HG03280 (cell line): Measurements from ENCODE around the gene TNNC1.

ENCODE experiments used
- ATAC-seq: cut with Tn5 transposase; IDR thresholded peaks from one replicate; pipeline ENCODE4 v1.9.1; 2021; ENCODE audit warnings: mild to moderate bottlenecking, moderate library complexity; ENCODE audit not compliant: unreplicated experiment

TNNC1 gene

DNA sequence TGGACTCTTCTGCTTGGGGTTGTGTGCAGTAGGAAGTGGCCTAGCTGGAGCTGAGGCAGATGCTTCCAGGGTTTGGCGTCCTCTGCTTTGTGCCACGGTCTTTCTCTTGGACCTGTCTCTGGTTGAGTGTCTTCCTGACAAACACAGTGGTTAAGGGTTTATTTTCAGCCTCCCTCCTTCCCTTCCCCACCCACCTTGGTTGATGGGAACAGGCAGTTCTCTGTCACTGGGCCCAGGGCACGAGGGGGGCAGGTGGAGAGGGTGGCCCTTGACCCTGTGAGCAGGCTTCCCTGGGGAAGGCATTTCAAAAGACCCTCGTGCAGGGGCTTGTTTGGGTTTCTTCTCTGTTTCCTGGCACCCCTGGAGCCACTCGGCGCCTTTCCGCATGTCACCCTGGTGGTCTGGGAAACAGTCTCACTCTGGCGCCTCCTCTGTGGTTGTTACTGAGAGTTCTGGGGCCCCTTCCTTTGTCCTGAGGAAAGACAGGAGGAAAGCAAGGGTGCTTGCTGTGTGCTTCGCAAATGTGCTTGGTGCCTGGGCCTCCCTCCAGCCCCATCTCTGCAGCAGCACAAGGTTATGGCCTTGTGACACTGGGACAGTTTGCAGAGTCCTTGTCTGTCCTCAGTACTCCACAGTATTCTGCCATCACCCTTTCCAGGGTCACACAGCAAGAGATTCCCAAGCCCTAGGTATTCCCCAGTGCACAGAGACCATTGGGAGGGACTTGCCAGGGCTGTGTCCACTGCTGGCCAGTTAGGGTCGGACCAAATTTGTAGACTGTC lies 31.0 kb upstream of the TNNC1 start:
- ATAC-seq = no peak

DNA sequence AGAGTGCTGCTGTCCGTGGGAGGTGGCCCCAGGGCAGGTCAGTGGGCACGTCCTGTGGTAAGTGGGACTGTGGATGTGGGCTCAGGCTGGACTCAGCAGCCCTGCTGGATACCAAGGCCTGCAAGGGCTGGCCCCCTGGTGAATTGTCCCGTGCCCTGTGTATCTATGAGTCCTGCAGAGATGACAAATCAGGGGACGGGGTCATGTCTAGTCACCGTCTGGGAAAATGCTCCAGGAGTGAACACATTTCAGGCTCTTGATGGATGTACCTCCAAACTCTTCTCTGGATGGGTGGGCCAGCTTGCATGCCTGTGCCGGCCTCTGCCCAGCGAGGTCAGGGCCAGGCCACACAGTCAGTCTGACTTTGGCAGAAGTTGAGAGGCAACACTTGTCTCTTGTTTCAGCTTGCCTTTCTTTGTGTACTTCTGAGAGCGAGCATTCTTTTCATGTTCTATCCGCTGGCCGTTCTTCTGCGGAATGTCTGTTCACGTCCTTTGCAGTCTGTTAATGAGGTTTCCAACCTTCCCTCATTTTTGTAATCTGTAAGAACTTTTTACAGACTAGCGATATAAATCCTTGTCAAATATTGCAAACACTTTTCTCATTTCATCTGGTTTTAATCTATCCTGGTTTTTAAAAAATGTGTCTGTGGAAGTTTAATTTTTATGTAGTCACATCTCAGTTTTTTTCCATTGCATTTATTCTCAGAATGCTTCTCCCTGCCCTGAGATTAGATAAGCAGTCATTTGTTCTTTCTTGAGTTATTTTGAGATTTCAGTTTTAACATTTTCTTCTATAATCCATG lies 29.9 kb upstream of the TNNC1 start:
- no peak for ATAC-seq

DNA sequence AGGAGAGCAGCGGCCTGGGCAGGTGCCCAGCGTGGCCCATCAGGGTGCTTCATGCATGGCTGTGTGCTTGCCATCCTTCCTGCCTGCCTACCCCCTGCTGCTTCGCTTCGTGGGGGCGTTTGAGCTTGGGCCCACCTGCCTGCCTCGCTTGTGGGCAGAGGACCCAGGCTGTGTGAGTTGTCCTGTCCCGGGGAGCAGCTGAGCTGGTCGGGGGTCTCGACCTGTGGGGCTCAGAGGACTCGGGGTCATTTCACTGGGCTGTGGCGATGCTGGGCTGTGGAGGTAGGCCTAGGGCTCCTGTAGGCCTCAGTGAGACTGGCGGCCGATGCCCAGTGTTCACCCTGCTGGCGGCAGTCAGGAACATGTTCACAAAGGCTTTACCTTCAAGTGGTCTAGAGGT lies 29.2 kb upstream of the TNNC1 start:
- ATAC-seq = no peak

DNA sequence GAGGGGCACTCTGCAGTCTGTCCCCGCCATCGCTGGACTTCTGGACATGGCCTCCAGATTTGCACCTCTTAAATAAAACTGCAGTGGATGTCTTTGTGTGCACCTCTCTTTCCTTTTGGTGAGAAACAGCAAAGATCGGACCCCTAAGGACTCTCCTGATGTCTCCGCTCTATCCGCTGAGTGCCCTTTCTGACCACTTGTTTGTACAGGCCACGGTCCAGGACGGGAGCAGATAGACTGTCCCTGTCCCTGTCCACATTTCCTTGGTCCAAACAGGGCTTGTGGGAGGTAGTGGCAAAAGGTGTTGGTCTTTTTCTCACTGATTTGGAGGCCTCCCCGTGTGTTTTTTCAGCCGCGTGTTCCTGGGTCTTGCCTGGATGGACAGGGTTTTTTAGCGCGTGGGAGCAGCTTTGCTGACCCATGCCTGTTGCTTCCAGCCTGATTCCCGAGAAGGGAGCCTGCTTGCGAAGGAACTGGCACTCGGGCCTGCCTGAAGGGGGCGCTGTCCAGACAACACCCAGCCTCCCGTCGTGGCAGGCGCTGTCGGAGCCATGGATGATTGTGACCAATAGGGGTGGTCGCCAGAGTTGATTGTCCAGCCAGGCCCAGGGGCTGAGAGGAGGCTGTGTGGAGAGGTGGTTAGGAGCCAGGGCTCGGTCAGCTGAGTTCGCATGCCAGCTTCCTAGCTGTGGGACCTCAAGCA lies 28.1 kb upstream of the TNNC1 start:
- ATAC-seq = no peak

DNA sequence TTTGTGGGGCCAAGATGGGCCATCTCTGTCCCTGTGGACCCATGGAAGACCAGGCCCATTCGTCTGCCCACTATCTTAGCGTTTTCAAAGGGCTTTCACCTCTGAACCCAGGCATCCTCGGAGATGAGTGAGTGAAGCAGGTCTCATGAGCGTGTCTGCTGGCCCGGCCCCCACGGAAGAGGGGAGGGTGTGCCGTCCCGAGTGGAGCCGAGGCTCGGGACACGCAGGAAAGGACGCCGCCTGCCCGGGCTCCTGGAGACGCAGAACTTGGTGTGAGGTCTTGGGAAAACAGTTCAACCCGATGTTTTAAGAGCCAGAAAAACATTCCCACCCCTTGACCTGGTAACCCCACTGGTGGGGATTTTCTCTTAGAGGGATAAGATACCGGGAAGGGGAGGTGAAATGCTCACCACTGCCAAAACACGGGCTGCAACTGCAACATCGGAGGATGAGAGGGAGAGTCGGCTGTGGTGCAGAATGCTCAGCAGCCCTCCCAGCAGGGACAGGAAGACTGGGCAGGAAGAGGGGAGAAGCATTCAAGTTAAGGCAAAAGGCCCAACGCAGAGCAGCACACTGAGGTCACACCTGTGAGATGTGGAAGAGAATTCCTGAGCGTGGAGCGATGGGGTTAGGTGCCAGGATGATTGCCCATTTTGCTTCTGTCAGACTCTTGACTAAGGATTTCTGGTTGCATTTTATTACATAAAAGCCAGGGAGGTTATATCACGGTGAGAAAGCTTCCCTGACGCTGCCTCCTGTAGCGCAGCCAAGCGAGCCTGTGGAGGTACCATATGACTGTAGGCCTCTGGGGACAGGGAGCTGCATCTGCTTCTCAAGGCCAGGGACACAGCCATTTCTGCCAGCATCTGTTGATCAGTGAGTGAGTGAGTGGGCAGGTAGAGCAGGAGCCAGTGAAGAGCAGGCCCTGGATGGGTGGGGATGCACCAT lies 27.2 kb upstream of the TNNC1 start:
- ATAC-seq = no peak

DNA sequence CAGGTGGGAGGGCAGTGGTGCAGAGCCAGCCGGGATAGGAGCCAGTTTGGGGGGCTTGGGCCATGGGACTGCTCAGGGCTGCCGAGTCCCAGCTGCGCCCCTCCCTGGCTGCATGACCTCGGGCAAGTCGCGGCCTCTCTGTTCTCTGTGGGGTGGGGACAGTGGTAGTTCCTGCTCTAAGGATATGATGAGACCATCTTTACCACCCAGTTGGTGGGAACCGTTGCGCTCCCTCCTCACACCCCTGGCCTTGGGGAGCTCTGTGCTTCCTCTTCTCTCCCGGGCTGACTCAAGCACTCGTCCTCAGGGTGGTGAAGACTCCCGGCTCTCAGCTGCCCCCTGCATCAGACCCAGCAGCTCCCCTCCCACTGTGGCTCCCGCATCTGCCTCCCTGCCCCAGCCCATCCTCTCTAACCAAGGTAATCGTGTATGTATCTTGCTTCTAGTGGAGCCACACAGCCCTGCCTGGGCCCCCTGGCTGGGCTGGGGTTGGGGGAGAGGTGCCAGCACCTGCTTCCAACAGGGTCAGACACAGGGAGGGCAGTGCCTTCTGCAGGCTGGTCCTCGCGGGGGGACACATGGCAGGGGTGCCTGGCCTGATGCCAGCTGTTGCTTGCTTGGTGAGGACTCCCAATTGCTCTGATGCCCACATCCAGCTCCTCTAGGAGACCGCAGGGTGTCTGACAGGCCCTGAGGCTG lies 26.2 kb upstream of the TNNC1 start:
- ATAC-seq = no peak

DNA sequence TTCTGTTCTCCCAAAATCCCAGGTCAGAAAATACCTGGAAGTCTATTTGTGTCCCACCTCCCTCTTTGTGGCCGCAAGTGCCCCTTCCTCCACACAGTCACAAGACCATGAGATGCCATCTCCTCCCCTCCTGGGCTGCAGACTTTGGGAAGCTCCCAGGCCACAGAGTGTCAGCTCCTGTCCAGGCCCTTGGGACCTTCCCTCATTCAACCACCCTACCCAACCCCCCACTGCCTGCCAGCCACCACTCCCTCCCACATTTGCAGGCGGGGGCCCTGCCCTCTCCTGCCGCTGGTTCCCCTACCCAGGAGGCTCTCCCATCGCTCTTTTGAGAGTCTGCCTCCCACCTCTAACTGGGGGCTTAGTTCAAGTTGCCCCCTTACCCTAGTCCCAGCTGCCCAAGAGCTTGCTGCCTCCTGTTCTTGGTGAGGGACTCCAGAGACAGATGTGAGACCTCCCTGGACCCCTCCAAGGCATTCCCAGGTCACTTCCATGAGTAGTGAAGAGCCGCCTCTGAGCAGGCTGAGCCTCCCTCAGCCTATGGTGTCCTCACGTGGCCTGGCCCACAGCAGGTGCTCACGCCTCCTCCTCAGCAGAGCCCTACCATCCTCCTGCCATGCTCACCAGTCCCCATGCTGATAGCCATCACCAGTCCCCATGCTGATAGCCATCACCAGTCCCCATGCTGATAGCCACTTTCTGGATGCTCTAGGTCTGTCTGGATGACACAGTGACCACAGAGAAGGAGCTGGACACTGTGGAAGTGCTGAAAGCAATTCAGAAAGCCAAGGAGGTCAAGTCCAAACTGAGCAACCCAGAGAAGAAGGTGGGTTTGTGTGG lies 25.4 kb upstream of the TNNC1 start:
- no peak for ATAC-seq

DNA sequence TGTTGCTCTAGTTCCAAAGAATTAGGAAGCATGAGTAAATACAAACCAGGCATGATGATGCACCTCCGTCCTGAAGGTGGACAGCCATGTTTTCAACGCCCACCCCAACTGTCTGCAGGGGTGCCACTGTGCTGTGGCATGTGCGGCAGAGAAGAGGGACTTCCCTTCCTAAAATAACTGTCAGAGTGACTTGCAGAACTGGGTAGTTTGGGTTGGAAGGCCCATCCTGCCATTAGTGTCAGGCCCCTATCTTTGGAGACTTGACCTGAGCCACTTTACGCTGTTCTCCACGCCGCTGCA lies 23.9 kb upstream of the TNNC1 start:
- ATAC-seq = no peak

DNA sequence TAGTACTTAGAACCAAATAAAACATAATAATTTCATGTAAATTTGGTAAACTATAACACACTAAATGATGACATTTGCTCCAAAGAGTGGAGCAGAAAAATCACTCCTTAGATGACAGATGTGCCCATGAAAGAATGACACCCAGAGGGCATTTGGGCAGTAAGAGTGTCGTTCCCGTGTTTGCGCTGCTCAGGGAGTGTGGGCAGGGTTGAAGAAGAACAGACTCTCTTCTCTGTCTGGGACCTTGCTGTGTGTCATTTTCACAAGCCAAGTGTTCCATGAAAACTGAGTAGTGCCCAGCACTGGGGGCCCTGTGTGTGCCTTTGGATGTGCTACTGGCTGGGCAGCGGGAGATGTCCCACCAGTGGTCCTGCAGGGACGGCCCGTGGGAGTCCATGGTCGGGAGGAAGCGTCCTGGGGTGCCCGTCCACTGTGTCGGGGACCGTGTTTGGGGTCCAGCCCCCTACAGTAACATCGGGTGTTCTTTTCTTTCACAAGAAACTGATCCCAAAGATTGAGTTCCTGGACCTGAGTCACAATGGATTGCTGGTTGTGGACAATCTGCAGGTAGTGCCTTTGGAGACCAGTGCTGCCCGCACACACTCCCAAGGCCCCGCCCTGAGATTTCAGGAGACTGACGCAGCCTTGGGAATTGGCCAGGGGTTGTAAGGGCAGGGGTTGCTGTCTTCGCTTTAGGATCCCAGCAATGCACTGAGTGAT lies 23.4 kb upstream of the TNNC1 start:
- no peak for ATAC-seq

DNA sequence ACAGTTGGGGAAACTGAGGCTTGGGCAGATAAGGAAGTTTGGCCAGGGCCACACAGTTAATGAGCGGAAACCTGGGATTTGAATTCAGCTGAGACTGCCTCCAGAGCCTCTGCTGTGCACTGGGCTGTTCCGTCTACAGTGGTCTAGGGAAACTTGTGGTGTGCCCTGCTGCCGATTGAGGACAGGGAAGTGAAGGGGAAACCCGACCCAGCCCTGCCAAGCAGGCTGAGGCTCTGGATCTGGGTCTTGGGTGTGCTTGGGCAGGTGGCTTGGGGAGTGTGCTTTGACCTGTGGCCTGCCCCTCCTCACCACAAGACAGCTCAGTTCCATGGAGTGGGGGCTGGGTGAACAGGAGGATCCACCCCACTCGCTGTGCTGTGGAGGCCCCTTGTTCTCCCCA lies 19.2 kb upstream of the TNNC1 start:
- no peak for ATAC-seq

DNA sequence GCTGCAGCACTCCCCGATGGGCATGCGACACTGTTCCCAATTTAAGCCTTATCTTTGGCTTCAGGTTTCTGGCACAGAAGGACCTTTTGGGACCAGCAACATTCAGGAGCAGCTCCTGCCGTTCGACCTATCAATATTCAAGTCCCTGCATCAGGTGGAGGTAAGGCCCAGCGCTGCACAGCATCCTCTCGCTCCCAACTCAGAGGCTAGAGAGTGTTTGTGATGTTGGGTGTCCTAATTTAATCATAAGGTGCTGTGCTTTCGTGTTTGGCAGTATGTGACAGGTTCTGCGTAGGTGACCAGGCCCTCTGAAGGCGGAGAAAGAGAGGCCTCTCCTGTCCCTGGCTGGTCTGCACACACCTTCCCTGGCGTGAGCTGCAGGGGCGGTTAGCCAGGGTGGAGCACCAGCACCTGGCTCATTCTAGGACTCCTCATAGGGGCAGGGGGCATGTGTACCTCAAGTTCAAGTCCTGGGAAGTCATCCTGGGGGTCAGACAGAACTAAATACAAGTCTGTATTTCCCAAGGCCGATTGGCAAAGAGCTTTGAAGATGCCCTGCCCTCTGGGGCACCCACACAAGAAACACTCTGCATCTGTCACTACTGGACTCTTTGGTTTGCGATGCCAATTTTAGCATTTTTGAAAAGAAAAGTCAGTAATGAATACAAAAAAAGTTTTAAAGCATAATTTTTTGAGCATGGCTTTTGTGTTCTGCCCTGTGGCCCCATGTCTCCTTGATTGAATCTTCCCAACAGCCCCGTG lies 18.6 kb upstream of the TNNC1 start:
- ATAC-seq = no peak

DNA sequence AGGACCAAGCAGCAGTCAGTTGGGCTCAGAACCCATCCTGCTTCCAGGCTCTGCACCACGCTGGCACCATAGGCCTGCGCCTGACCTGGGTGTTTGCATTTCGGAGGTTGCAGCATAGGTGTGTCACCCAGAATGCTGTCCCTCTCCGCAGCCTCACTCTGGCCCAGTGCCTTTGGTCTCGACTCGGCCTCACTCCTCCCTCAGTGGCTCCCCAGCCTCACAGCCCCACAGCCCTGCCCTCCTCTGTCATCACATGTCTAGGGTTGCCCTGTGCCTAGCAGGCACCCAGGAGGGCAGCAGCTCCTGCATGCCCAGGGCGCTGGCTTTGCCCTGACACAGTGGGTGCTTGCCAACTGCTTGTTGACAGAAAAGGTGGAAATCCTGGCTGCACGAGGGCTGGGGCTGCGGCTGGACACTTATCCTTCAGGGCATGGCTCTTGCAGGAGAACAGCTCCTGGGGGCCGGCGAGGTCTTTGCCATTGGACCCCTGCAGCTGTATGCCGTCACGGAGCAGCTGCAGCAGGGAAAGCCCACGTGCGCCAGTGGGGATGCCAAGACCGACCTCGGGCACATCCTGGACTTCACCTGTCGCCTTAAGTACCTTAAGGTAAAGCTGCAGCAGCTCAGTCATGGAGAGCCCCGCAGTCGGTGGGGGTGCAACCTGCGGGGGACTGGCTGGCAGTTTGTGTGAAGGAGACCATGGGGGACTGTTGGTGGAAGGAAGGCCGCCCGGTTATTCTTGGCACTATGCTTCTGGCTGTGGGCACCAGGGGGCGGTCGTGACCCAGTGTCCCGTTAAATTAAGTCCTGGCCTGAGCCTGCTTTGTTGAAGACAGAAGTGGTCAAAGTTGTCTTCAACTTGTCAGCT lies 17.8 kb upstream of the TNNC1 start:
- no peak for ATAC-seq

DNA sequence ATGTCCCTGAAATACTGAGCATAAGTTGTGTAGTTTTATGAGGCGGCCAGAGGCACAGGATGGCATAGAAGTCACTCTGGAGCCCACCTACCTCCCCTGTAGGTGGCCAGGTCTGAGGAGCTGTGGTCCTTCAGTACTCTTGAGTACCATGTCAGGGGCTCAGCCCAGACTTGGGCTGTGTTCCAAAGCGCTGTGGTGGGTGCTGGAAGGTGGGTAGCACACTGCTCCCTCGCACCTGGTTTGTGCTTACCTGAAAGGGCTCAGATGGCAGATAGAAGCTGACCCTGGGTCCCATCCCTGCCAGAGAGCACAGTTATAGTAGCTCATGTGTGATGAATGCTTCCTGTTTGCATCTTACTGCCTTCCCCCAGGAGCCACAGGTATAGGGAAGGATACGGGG lies 17.1 kb upstream of the TNNC1 start:
- no peak for ATAC-seq

DNA sequence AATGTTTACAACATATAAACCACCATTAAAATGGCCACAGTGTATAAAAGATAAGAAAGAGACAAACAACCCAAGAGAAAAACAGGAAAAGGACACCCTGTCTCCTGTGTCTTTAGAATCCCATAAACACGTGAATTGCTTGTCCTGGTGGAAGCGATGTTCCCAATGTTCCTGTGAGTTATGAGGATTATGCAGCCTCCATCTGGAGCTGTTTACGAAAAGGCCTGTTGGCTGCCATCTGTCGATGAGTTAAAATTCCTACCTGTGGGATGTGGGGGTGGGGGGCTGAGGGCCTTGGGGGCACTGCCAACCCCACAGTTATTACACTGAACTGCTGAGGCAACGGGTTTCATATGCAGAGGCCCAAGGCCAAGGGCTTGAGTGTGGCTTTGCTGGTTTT lies 15.2 kb upstream of the TNNC1 start:
- ATAC-seq = no peak

DNA sequence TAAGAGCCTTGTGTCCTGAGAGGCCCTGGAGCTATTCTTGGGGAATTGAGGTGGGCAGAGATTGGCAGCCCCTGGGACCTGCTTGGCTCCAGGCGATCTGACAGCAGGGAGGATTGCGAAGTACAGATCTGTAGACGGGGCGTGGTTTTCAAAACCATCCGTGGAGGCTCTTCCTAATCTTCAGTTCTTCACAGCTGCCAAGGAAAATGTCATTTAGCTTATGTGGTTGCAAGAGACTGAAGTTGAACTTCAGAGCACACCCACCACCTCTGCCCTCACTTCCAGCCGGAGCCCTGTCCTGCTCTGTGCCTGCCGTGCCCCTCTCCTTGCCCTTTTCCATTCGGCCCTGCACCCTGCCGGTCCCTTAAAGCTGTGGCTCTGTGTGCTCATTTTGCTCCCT lies 14.5 kb upstream of the TNNC1 start:
- no peak for ATAC-seq

DNA sequence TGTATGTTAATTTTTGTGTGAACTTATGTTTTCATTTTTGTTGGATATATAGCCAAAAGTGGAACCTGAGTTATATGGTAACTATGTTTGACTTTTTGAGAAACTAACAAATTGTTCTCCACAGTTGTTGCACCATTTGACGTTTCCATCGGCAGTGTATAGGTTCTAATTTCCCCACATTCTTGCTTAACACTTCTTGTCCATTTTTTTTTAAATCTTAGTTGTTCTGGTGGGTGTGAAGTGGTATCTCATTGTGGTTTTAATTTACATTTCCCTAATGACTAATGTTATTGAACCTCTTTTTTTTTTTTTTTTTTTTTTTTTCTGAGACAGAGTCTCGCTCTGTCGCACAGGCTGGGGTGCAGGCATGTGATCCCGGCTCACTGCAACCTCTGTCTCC lies 9.6 kb upstream of the TNNC1 start:
- ATAC-seq = no peak

DNA sequence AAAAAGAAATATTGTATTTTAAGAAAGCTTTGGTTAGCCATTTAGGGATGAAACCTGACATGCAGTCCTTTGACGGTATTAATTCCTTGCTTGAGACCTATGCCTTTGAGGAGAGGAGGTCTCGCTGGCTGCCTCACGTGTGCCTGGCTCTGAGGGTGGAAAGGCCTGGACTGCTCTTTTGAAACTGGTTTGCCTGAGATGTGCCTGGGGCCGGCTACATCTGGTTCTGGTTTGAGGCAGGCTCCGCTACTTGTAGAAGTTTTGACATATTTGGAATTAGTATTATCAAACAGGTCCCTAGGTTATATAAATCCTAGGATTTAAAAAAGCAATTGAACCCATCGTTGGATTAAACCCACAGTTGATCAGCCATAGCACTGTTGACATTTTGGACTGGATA lies 8.0 kb upstream of the TNNC1 start:
- ATAC-seq = no peak
